IPS-20b (cell line): ENCODE results near the gene CTNS.
"Not testable (repeated sequence)": the region's sequence is repeated elsewhere in the genome, so short reads cannot be mapped to it uniquely, and the experiment has no call there.

Experiments
- H3K27ac ChIP-seq: one replicate; pipeline ENCODE4 v1.5.1; 2013; ENCODE audit warnings: low read length
- H3K27me3 ChIP-seq: 2 replicates; pipeline ENCODE4 v1.6.1; 2013; ENCODE audit warnings: mild to moderate bottlenecking, low read length, inconsistent platforms; ENCODE audit not compliant: insufficient read depth
- H3K36me3 ChIP-seq: 2 replicates; pipeline ENCODE4 v1.6.1; 2013; ENCODE audit warnings: low read depth, mild to moderate bottlenecking, inconsistent platforms, low read length, moderate library complexity; ENCODE audit not compliant: insufficient read depth
- H3K4me1 ChIP-seq: 2 replicates; pipeline ENCODE4 v1.6.1; 2013; ENCODE audit warnings: mild to moderate bottlenecking, control low read depth, inconsistent platforms, low read length, moderate library complexity; ENCODE audit not compliant: insufficient read depth
- H3K4me3 ChIP-seq: 2 replicates; pipeline ENCODE4 v1.5.1; 2013; ENCODE audit warnings: mild to moderate bottlenecking, low read length, inconsistent platforms
- H3K9ac ChIP-seq: 2 replicates; pipeline ENCODE4 v1.6.1; 2013; ENCODE audit warnings: low read depth, mild to moderate bottlenecking, inconsistent platforms, low read length, moderate library complexity
- H3K9me3 ChIP-seq: 2 replicates; pipeline ENCODE4 v1.6.1; 2013; ENCODE audit warnings: mild to moderate bottlenecking, low read depth, low read length, inconsistent platforms; ENCODE audit not compliant: insufficient read depth

CTNS gene

DNA sequence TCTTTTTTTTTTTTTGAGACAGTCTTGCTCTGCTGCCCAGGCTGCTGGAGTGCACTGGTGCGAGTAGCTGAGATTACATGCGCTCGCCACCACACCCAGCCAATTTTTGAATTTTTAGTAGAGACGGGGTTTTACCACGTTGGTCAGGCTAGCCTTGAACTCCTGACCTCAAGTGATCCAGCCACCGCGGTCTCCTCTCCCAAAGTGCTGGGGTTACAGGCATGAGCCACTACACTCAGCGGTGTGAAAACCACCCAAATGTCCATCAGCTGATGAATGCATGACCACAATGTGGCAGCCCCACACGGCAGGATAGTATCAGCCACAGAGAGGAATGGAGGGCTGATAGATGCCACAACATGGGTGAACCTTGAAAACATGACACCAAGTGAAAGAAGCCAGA, 57.3 kb downstream of the CTNS start:
- no peaks in the 10 kb centered on the region for H3K36me3 ChIP-seq
- H3K27ac ChIP-seq: no peak overlapping the region
- H3K9me3 ChIP-seq: no peaks in the 10 kb centered on the region
- peaks cover 6% of the 10 kb centered on the region; the same call in 1 of the 2 replicates for H3K4me1 ChIP-seq
- H3K4me3 ChIP-seq: no peak overlapping the region
- H3K9ac ChIP-seq: no peak overlapping the region
- H3K27me3 ChIP-seq: peaks cover 50% of the 10 kb centered on the region

DNA sequence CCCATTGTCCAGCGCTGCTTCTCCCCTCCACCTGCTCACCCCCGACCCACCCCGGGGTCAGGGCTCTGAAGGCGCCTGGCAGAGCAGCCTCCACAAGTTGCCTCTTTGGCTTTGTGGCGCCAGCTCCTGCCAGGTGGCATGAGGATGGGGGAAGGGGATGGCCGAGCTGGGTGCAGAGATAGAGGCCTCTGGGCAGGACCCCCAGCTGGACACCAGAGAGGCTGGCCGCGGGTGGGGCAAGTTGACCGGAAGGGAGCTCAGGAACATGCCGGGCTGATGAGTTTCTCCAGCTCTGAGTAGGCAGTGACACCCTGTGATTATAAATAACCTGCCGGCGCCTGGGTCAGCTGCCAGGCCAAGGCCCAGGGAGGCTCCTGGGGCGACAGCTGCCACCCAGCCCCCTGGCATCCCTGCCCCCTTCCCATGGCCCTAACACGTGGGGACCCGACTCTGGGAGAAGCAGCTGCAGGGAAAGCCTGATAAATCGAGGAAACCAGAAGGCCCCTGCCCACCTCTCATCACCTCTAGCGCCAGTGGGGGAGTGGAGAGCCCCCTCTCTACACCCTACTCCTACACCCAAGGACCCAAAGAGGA, 58.7 kb downstream of the CTNS start:
- H3K27ac ChIP-seq: no peak overlapping the region
- H3K9me3 ChIP-seq: no peaks in the 10 kb centered on the region
- peaks cover 6% of the 10 kb centered on the region; the same call in 1 of the 2 replicates for H3K4me1 ChIP-seq
- H3K36me3 ChIP-seq: no peaks in the 10 kb centered on the region
- H3K4me3 ChIP-seq: peak overlapping the region; percentile 69
- peaks cover 50% of the 10 kb centered on the region for H3K27me3 ChIP-seq
- H3K9ac ChIP-seq: no peak overlapping the region; the same call in 1 of the 2 replicates

DNA sequence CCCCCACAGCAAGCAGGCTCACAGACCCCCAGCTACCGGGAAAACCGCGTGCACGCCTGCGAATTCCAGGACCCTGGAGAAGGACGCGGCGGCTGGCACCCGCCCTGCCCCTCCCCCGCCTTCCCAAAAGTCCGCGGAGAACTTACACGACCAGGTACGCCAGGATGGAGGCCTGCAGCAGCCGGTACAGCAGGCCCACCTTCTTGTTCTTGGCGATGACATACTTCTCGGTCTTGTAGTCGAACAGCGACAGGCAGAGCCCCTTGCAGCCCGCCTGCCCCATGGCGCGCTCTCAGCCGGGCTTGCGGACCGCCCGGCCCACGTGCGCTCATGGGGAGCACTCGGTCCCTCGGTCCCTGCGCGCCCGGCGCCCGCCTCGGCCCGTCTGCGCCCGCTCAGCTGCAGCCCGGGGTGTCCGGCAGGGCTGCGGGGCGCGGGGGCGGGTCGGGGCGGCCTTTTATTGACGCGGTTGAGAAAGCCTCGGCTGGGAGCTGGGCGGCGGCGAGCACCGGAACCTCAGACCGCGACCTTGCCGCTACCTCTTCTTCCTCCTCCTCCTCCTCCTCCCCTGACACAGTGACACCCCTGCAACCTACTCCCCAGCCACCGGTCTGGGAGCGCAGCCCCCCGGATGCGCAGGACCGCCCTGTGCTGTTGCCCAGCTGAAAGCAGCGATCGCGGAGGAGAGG, 59.3 kb downstream of the CTNS start, which contains the start of gene P2RX5:
Gene P2RX5, minus strand, starts transcription at position 433 of the 689 bp plus-strand sequence. Its CDS starts 150 bp downstream, at position 283.
- peak within 1 kb of the TSS; percentile 41; the same call in 1 of the 2 replicates for H3K9ac ChIP-seq
- H3K27ac ChIP-seq: no peak within 1 kb of the TSS

DNA sequence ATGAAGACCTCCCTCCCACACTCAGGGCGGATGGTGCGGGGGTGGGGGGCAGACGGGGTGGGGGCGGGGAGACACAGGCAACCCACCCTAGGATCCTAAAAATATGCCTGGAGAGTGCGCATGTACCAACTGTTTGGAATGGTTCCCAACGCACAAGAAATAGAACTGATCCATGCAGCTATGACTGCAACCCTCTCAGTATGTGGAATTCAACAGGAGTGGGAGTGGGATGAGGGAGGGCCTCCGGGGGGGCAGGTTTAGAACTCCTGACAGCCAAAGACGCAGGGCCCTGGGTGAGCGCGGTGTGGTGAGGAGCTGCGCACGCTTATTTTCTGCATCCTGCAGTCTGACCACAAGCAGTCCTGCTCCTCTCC, 60.5 kb downstream of the CTNS start:
- H3K4me1 ChIP-seq: peaks cover 6% of the 10 kb centered on the region; the same call in 1 of the 2 replicates
- no peak overlapping the region for H3K27ac ChIP-seq
- no peaks in the 10 kb centered on the region for H3K36me3 ChIP-seq
- no peak overlapping the region for H3K4me3 ChIP-seq
- no peaks in the 10 kb centered on the region for H3K9me3 ChIP-seq
- peaks cover 50% of the 10 kb centered on the region for H3K27me3 ChIP-seq
- no peak overlapping the region for H3K9ac ChIP-seq

More for the DNA sequence above, 59.3 kb downstream of the CTNS start, which contains the start of gene P2RX5:
- Histone ChIP-seq H3K9me3 (no peaks in the 10 kb centered on the region), H3K4me3 (peak within 1 kb of the TSS; percentile 69), H3K36me3 (no peaks in the 10 kb centered on the region), H3K4me1 (peaks cover 6% of the 10 kb centered on the region; the same call in 1 of the 2 replicates), H3K27me3 (peaks cover 50% of the 10 kb centered on the region)

DNA sequence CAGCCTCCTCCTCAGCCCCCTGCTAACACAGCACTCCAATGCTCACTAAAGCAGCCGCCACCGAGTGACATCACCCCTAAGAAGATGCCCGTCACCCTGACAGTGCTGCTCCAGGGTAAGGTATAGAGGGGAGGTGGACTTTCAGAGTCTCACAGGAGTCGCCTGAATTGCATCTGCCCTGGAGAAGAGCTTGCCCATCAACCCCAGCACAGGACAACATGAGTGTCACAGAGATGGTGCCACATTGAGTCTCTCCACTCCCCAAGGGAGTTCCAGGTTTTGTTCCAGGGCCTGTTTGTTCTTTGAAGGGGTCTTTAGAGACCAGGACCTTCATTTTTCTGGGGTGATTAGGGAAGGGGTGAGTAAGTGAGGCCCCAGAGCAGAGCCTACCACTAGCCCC, 61.6 kb downstream of the CTNS start:
- H3K27me3 ChIP-seq: peaks cover 50% of the 10 kb centered on the region
- peaks cover 6% of the 10 kb centered on the region; the same call in 1 of the 2 replicates for H3K4me1 ChIP-seq
- H3K27ac ChIP-seq: no peak overlapping the region
- no peak overlapping the region for H3K4me3 ChIP-seq
- no peaks in the 10 kb centered on the region for H3K36me3 ChIP-seq
- no peaks in the 10 kb centered on the region for H3K9me3 ChIP-seq
- H3K9ac ChIP-seq: no peak overlapping the region

DNA sequence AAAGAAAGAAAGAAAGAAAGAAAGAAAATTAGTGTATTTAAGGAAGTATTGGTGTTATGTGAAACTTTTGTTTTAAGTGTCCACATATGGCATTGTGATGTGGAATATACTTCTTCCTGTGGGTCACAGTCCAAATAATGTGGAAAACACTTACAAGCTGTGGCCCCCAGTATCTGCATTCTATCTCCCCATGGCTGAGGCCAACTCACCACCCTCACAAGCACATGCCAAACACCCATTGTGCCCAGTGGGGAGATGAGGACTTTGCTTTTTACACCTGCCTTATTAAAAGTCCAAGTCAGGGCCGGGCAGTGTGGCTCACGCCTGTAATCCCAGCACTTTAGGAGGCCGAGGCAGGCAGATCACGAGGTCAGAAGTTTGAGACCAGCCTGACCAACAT, 63.4 kb downstream of the CTNS start:
- Histone ChIP-seq H3K36me3 (no peaks in the 10 kb centered on the region), H3K4me3 (no peak overlapping the region), H3K27me3 (peaks cover 38% of the 10 kb centered on the region), H3K4me1 (peaks cover 3% of the 10 kb centered on the region; the same call in 1 of the 2 replicates), H3K9me3 (no peaks in the 10 kb centered on the region), H3K9ac (no peak overlapping the region), H3K27ac (no peak overlapping the region)

DNA sequence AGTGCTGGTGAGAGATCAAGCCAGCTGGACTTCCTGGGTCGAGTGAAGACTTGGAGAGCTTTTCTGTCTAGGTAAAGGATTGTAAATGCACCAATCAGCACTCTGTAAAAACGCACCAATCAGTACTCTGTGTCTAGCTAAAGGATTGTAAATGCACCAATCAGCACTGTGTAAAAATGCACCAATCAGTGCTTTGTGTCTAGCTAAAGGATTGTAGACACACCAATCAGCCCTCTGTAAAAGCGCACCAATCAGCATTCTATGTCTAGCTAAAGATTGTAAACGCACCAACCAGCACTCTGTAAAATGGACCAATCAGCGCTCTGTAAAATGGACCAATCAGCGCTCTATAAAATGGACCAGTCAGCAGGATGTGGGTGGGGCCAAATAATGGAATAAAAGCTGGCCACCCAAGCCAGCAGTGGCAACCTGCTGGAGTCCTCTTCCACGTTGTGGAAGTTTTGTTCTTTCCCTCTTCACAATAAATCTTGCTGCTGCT, 65.5 kb downstream of the CTNS start:
- not testable (repeated sequence) for H3K27ac ChIP-seq, H3K4me1 ChIP-seq, H3K9me3 ChIP-seq, H3K4me3 ChIP-seq, H3K9ac ChIP-seq, H3K36me3 ChIP-seq
- peaks cover 17% of the 10 kb centered on the region for H3K27me3 ChIP-seq

DNA sequence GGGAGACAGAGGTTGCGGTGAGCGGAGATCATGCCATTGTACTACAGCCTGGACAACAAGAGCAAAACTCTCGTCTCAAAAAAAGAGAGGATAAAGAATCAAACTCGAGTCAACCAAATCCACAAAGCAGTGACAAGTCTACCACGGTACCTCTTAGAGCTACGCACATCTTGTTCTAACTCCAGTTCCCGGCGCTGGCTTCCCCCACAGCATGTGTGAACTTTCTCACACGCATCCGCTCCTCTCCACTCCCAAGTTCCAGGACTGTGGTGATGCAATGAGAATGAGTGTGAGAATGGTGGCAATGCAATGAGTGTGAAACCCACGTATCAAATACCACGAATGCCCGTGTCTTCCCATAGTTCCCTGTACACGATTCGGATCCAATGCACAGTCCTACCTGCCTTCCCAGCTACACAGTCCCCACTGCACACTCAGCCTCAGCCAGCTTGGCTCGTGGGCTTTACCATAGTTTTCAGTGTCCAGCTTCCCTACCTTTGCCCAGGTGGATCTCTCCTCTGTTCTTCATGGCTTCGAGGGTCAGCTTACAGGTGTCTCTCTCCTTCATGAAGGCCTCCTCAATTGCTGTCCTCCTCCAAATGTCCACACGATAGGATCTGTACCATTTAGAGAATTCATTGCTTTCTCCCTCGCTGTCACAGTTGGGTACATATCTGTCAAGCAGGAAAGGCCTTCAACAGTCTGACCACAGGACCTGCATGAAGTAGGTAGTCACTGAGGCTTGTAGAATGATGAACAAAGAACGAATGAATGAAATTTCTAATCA, 68.6 kb downstream of the CTNS start:
- H3K4me3 ChIP-seq: no peak overlapping the region
- no peak overlapping the region for H3K27ac ChIP-seq
- no peaks in the 10 kb centered on the region for H3K36me3 ChIP-seq
- H3K27me3 ChIP-seq: no peaks in the 10 kb centered on the region
- H3K9me3 ChIP-seq: no peaks in the 10 kb centered on the region
- H3K9ac ChIP-seq: no peak overlapping the region
- H3K4me1 ChIP-seq: no peaks in the 10 kb centered on the region

DNA sequence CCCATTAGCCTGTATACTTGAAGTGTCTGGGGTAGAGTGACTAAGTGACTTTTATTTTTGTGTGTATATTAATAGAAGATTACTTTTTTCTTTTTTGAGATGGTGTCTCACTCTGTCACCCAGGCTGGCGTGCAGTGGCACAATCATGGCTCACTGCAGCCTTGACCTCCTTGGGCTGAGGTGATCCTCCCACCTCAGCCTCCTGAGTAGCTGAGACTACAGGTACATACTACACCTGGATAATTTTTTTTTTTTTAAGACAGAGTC, 69.1 kb downstream of the CTNS start:
- not testable (repeated sequence) for H3K36me3 ChIP-seq, H3K4me1 ChIP-seq, H3K4me3 ChIP-seq, H3K27ac ChIP-seq, H3K9me3 ChIP-seq, H3K9ac ChIP-seq, H3K27me3 ChIP-seq

DNA sequence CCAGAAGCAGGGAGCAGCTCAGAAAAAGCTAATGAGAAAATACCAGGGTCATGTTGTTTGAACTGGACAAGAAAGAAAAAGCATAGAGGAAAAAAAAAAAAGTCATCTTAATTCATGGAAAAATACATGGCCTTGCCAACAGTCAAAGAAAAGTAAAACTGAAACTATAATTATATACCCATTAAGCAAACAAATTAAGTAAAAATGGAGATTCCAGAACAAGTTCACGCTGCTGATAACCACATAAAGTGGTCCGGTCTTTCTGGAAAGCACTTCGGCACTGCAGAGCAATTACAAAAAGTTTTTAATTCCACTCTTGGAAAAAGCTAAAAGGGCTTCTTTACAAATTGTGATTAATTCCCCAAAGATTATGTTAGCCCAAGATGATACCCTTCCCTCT, 71.8 kb downstream of the CTNS start:
- no peak overlapping the region for H3K4me3 ChIP-seq

DNA sequence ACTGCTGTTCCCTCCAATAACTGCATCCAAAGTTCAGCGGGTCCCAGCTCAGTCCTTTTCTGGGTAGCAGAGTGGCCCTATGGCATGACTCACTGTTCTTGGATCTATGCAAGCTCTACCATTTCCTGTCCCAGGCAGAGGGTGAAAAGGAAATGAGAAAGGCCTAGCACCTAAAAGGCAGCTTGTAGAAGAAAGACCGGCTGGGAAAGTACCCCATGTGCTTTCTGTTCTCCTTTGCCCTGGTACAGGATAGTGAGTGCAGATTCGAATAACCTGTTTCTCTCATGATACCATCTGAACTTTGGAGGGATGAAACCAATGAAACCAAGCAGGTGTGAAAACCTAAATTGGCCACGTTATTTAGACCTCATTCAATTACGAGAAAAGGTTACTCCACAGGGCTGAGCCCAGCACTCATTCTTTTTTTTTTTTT, 74.4 kb downstream of the CTNS start:
- H3K4me1 ChIP-seq: no peaks in the 10 kb centered on the region
- no peak overlapping the region for H3K27ac ChIP-seq
- H3K9ac ChIP-seq: no peak overlapping the region
- no peaks in the 10 kb centered on the region for H3K27me3 ChIP-seq
- no peak overlapping the region for H3K4me3 ChIP-seq
- H3K36me3 ChIP-seq: peaks cover 33% of the 10 kb centered on the region
- no peaks in the 10 kb centered on the region for H3K9me3 ChIP-seq

More for the DNA sequence above, 71.8 kb downstream of the CTNS start:
- no peaks in the 10 kb centered on the region for H3K27me3 ChIP-seq
- H3K36me3 ChIP-seq: peaks cover 16% of the 10 kb centered on the region
- H3K9me3 ChIP-seq: no peaks in the 10 kb centered on the region
- no peak overlapping the region for H3K9ac ChIP-seq
- no peak overlapping the region for H3K27ac ChIP-seq
- no peaks in the 10 kb centered on the region for H3K4me1 ChIP-seq
